ENCODE results near the gene PC. TPM values are rescaled to one million over a fixed set of nuclear protein-coding genes. Genes with fewer than 3 reads are reported as not detected.
A peak's percentile ranks its signal among the peaks of the same experiment; 100 is the strongest.
"Not testable (repeated sequence)": the region's sequence is repeated elsewhere in the genome, so short reads cannot be mapped to it uniquely, and the experiment has no call there.

PC gene, protein sequence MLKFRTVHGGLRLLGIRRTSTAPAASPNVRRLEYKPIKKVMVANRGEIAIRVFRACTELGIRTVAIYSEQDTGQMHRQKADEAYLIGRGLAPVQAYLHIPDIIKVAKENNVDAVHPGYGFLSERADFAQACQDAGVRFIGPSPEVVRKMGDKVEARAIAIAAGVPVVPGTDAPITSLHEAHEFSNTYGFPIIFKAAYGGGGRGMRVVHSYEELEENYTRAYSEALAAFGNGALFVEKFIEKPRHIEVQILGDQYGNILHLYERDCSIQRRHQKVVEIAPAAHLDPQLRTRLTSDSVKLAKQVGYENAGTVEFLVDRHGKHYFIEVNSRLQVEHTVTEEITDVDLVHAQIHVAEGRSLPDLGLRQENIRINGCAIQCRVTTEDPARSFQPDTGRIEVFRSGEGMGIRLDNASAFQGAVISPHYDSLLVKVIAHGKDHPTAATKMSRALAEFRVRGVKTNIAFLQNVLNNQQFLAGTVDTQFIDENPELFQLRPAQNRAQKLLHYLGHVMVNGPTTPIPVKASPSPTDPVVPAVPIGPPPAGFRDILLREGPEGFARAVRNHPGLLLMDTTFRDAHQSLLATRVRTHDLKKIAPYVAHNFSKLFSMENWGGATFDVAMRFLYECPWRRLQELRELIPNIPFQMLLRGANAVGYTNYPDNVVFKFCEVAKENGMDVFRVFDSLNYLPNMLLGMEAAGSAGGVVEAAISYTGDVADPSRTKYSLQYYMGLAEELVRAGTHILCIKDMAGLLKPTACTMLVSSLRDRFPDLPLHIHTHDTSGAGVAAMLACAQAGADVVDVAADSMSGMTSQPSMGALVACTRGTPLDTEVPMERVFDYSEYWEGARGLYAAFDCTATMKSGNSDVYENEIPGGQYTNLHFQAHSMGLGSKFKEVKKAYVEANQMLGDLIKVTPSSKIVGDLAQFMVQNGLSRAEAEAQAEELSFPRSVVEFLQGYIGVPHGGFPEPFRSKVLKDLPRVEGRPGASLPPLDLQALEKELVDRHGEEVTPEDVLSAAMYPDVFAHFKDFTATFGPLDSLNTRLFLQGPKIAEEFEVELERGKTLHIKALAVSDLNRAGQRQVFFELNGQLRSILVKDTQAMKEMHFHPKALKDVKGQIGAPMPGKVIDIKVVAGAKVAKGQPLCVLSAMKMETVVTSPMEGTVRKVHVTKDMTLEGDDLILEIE
- total RNA-seq, result 10 to 100 TPM; 20.3 to 27.4 TPM
- polyA plus RNA-seq (ENCODE audit: insufficient read length in 6 of 6), result 10 to 100 TPM in 5 of 6 donors, 1 to 10 TPM in 1; 7.9 to 12.9 (median 10.3) TPM
- long read RNA-seq, donor 1, partial matches to known transcripts, result 23 of 25 reads
- long read RNA-seq, donor 1, other reads (novel, unspliced or antisense), result 0 of 25 reads
- long read RNA-seq, donor 2, partial matches to known transcripts, result 0 of 22 reads
- long read RNA-seq, donor 2, other reads (novel, unspliced or antisense), result 21 of 22 reads
- long read RNA-seq, donor 3, partial matches to known transcripts, result 21 of 22 reads
- long read RNA-seq, donor 3, other reads (novel, unspliced or antisense), result 0 of 22 reads
- long read RNA-seq, donor 4, partial matches to known transcripts, result 1 of 3 reads
- long read RNA-seq, donor 4, other reads (novel, unspliced or antisense), result 0 of 3 reads
- long read RNA-seq, donor 5, result 0 reads
- long read RNA-seq, donor 6, partial matches to known transcripts, result 0 of 1 reads
- long read RNA-seq, donor 6, other reads (novel, unspliced or antisense), result 0 of 1 reads
- long read RNA-seq, donor 7, result 0 reads
- long read RNA-seq, donor 8, partial matches to known transcripts, result 38 of 40 reads
- long read RNA-seq, donor 8, other reads (novel, unspliced or antisense), result 0 of 40 reads
- long read RNA-seq, donor 9, result 0 reads
- long read RNA-seq, donor 10, full-length matches to known transcripts, result 2 of 3 reads
- long read RNA-seq, donor 10, partial matches to known transcripts, result 0 of 3 reads
- long read RNA-seq, donor 10, other reads (novel, unspliced or antisense), result 1 of 3 reads
- long read RNA-seq, donor 11, full-length matches to known transcripts, result 8 of 8 reads
- long read RNA-seq, donor 11, partial matches to known transcripts, result 0 of 8 reads
- long read RNA-seq, donor 11, other reads (novel, unspliced or antisense), result 0 of 8 reads
- long read RNA-seq, donor 12, result 0 reads

DNA sequence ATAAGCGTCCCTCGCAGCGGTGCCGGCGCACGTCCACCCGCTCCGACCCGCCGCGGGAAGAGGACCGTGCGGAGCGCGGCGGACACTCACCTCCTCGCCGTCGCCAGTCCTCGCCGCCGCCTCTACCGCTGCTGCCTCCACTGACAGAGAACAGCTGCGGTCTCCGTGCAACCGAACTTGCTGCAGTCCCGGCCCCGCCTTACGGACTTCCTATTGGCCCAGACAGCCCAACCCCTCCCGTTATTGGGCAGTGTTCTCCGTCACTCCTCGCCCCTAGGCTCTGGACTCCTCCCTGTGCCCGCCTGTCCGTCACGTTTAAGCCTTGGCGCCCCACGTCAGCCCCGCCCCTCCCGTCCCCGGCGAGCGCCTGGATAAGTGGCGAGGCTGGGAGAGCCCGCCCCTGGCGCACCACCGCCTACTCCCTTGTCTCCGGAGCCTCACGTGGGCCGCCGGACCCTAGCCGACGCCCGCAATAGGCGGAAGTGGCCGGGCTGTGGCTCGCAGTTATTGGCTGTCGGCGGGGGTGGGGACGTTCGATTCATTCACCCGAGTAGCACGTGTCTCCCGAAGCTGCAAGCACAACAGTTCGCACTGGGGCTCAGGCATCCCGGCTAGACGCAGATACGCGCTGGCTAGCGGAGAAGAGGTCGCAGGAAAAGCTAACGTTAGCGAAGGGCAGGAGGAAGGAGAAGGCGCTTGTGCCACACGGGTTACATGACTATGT is at the start of gene PC:
PC (minus strand) TSS at position 152 of the 724 bp plus-strand sequence. CDS start 86,224 bp downstream, outside the sequence.
- peak; percentile 99 for DNase-seq
- peak within 1 kb of the TSS; percentile 46 to 56 for H3K4me3 ChIP-seq
- no peaks in the 10 kb centered on the region for H3K36me3 ChIP-seq
- H3K4me1 ChIP-seq, result peaks cover 0 to 23% of the 10 kb centered on the region in 2 donors
- TF ChIP-seq, protein P1, sequence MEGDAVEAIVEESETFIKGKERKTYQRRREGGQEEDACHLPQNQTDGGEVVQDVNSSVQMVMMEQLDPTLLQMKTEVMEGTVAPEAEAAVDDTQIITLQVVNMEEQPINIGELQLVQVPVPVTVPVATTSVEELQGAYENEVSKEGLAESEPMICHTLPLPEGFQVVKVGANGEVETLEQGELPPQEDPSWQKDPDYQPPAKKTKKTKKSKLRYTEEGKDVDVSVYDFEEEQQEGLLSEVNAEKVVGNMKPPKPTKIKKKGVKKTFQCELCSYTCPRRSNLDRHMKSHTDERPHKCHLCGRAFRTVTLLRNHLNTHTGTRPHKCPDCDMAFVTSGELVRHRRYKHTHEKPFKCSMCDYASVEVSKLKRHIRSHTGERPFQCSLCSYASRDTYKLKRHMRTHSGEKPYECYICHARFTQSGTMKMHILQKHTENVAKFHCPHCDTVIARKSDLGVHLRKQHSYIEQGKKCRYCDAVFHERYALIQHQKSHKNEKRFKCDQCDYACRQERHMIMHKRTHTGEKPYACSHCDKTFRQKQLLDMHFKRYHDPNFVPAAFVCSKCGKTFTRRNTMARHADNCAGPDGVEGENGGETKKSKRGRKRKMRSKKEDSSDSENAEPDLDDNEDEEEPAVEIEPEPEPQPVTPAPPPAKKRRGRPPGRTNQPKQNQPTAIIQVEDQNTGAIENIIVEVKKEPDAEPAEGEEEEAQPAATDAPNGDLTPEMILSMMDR (IDR thresholded peaks at IDR 0.05), result no peak
- no peaks in the 10 kb centered on the region for H3K9me3 ChIP-seq
- intact Hi-C loops (cut with DNase I), result no loop called here
- peak within 1 kb of the TSS; percentile 53 to 74 for H3K27ac ChIP-seq
- ATAC-seq, result peak; percentile 98
- peaks cover 0 to 24% of the 10 kb centered on the region in 2 donors for H3K27me3 ChIP-seq

DNA sequence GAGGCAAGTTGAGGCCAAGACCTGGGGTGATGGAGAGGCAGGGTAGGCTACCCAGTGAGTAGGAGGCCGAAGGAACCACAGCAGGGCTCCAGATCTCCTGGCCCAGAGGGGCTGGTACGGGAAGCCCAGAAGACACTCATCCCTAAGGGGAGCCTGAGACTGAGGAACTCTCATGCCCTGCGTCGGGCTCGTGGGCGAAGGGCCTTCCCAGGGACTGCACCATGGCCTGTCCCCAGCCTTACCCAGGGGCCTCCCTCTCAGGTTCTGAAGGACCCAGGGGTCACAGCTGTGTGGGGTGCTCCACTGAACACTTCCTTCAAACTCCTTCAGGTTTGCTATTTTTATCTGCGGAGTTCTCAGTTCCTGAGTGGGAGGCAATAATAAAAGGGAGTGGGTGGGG is 48.9 kb upstream of the PC start:
- no peak overlapping the region for H3K4me3 ChIP-seq
- ATAC-seq, result no peak

DNA sequence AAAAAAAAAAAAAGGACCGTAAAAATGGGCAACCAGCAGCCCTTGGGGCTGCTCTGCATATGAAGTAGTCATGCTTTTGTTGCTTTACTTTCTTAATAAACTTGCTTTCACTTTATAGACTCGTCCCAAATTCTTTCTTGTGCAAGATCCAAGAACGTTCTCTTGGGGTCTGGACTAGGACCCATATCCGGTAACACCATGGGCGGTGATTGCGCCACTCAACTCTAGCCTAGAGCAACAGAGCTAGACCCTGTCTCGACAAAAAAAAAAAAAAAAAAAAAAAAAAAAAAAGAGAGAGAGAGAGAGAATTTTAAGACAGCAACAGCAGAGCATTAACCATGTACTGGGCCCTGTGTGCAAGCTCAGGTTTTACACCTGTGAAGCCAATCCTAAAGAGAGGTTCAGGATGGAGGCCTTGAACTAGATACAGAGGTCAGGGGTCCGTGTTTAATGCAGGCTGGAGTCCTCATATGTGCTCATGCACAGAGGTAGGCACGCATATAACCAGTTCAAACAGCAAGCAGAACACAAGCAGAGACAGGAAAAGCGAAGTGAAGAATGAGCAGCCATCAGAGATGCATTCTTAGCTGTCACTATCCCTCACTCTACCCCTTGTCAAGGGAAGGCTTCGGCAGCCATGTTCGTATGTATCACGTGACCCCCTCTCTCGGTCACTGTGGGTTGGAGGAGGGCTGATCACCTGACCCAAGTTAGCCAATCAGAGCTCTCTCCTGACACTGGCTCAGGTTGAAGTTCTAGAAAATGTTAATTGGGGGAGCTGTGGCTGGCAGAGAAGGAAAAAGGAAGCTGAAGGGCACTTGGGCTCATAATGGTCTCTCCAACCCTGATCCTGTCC is 48.1 kb upstream of the PC start:
- DNase-seq, result no peak
- Histone ChIP-seq H3K27me3 (no peaks in the 10 kb centered on the region), H3K36me3 (no peaks in the 10 kb centered on the region), H3K4me3 (no peak overlapping the region), H3K9me3 (no peaks in the 10 kb centered on the region), H3K27ac (no peak overlapping the region), H3K4me1 (no peaks in the 10 kb centered on the region)
- no peak for ATAC-seq
- intact Hi-C loops (cut with DNase I), result no loop called here
- TF ChIP-seq, protein P1 (IDR thresholded peaks at IDR 0.05), result no peak

More for the DNA sequence above, 48.9 kb upstream of the PC start:
- H3K36me3 ChIP-seq, result no peaks in the 10 kb centered on the region
- intact Hi-C loops (cut with DNase I), result no loop called here
- TF ChIP-seq, protein P1 (IDR thresholded peaks at IDR 0.05), result no peak
- H3K27ac ChIP-seq, result no peak overlapping the region
- no peaks in the 10 kb centered on the region for H3K4me1 ChIP-seq
- H3K9me3 ChIP-seq, result no peaks in the 10 kb centered on the region
- no peaks in the 10 kb centered on the region for H3K27me3 ChIP-seq
- no peak for DNase-seq

DNA sequence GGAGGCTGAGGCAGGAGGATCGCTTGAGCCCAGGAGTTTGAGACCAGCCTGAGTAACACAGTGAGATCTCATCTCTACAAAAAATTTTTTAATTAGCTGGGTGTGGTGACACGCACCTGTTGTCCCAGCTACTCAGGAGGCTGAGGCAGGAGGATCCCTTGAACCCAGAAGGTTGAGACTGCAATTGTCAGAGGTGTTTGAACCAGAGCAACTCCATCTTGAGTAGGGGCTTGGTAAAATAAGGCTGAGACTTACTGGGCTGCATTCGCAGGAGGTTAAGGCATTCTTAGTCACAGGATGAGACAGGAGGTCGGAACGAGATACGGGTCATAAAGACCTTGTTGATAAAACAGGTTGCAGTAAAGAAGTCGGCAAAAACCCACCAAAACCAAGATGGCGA is 47.0 kb upstream of the PC start:
- intact Hi-C loops (cut with DNase I); H3K4me3 ChIP-seq; H3K4me1 ChIP-seq; H3K36me3 ChIP-seq; H3K9me3 ChIP-seq; H3K27ac ChIP-seq; DNase-seq; ATAC-seq; H3K27me3 ChIP-seq: not testable (repeated sequence)
